WTC11 (cell line): Measurements from ENCODE around the gene RNF224. TPM values are rescaled to one million over a fixed set of nuclear protein-coding genes. Genes with fewer than 3 reads are reported as not detected.

Experiments used
- ATAC-seq: fragments of 200-7000 bp; cut with Tn5 transposase; 2 replicates; pipeline ENCODE4 v1.10.0; 2021; ENCODE audit warnings: mild to moderate bottlenecking, moderate library complexity
- CTCF ChIA-PET: fragments of 300-600 bp; sonication (Branson Sonifier 250); formaldehyde crosslinking; loops from one replicate; lab custom pipeline; 2021; ENCODE audit warnings: antibody characterized with exemption; lab: Charles Lee
- POLR2A ChIA-PET: fragments of 350-600 bp; sonication (Branson Sonifier 250); formaldehyde crosslinking; loops from one replicate; lab custom pipeline; 2021; ENCODE audit warnings: antibody characterized with exemption; lab: Charles Lee
- DNase-seq: peaks from one replicate; pipeline ENCODE4 v3.0.0; 2021; ENCODE audit warnings: low spot score
- H3K27ac Mint-ChIP-seq: 2 replicates; pipeline ENCODE4 v1.8.0; 2021; ENCODE audit warnings: mixed read lengths
- H3K27me3 Mint-ChIP-seq: 2 replicates; pipeline ENCODE4 v1.8.0; 2021; ENCODE audit warnings: low read depth, mild to moderate bottlenecking, moderate library complexity, mixed read lengths
- H3K36me3 Mint-ChIP-seq: 2 replicates; pipeline ENCODE4 v1.8.0; 2021; ENCODE audit warnings: mixed read lengths
- H3K4me1 Mint-ChIP-seq: 2 replicates; pipeline ENCODE4 v1.8.0; 2022; ENCODE audit warnings: mixed read lengths
- H3K4me3 Mint-ChIP-seq: 2 replicates; pipeline ENCODE4 v1.8.0; 2021; ENCODE audit warnings: mild to moderate bottlenecking, moderate library complexity, mixed read lengths
- H3K9me3 Mint-ChIP-seq: 2 replicates; pipeline ENCODE4 v1.8.0; 2021; ENCODE audit warnings: mixed read lengths
- AFF4 ChIP-seq: sonication (generic); formaldehyde crosslinking; IDR thresholded peaks from 2 replicates; pipeline ENCODE4 v1.8.1; 2023; ENCODE audit warnings: mild to moderate bottlenecking, missing genetic modification reagents, borderline replicate concordance
- AR ChIP-seq: fragments of 250-450 bp; sonication (Bioruptor Pico); IDR thresholded peaks from 2 replicates; pipeline ENCODE4 v1.9.0; 2021; ENCODE audit warnings: mild to moderate bottlenecking
- ARID4B ChIP-seq: sonication (generic); formaldehyde crosslinking; IDR thresholded peaks from 2 replicates; pipeline ENCODE4 v1.8.0; 2023; ENCODE audit warnings: missing genetic modification reagents, mild to moderate bottlenecking, borderline replicate concordance
- CREB1 ChIP-seq: sonication (generic); formaldehyde crosslinking; IDR thresholded peaks from 2 replicates; pipeline ENCODE4 v1.8.0; 2023; ENCODE audit warnings: mild to moderate bottlenecking, missing genetic modification reagents
- ELF4 ChIP-seq: sonication (generic); formaldehyde crosslinking; IDR thresholded peaks from 2 replicates; pipeline ENCODE4 v1.8.1; 2022; ENCODE audit warnings: low read depth, mild to moderate bottlenecking, moderate library complexity, missing genetic modification reagents
- ERG ChIP-seq: fragments of 250-450 bp; sonication (Bioruptor Pico); IDR thresholded peaks from 2 replicates; pipeline ENCODE4 v1.8.0; 2021; ENCODE audit warnings: mild to moderate bottlenecking
- HMGA2 ChIP-seq: fragments of 250-450 bp; sonication (Bioruptor Pico); IDR thresholded peaks from 2 replicates; pipeline ENCODE4 v1.4.0; 2021; ENCODE audit warnings: mild to moderate bottlenecking, moderate library complexity
- IRF2 ChIP-seq: sonication (generic); formaldehyde crosslinking; IDR thresholded peaks from 2 replicates; pipeline ENCODE4 v1.8.0; 2022; ENCODE audit warnings: low read depth, missing genetic modification reagents, borderline replicate concordance
- MXD4 ChIP-seq: fragments of 250-450 bp; sonication (Bioruptor Pico); IDR thresholded peaks from 2 replicates; pipeline ENCODE4 v1.8.0; 2021; ENCODE audit warnings: mild to moderate bottlenecking, moderate library complexity, borderline replicate concordance
- MYBL2 ChIP-seq: sonication (generic); formaldehyde crosslinking; IDR thresholded peaks from 2 replicates; pipeline ENCODE4 v1.8.1; 2023; ENCODE audit warnings: mild to moderate bottlenecking, moderate library complexity, missing genetic modification reagents
- NFYB ChIP-seq: sonication (generic); formaldehyde crosslinking; conservative IDR thresholded peaks from 2 replicates; pipeline ENCODE4 v1.8.0; 2022; ENCODE audit warnings: low read depth, missing genetic modification reagents
- PREB ChIP-seq: sonication (generic); formaldehyde crosslinking; IDR thresholded peaks from 2 replicates; pipeline ENCODE4 v1.8.1; 2022; ENCODE audit warnings: mild to moderate bottlenecking, missing genetic modification reagents, moderate library complexity, borderline replicate concordance
- PRRX2 ChIP-seq: fragments of 250-450 bp; sonication (Bioruptor Pico); IDR thresholded peaks from 2 replicates; pipeline ENCODE4 v1.8.0; 2021; ENCODE audit warnings: mild to moderate bottlenecking
- RELA ChIP-seq: sonication (generic); formaldehyde crosslinking; IDR thresholded peaks from 2 replicates; pipeline ENCODE4 v1.8.1; 2022; ENCODE audit warnings: missing genetic modification reagents, mild to moderate bottlenecking, borderline replicate concordance
- ZBTB21 ChIP-seq: sonication (generic); formaldehyde crosslinking; IDR thresholded peaks from 2 replicates; pipeline ENCODE4 v1.8.1; 2023; ENCODE audit warnings: mild to moderate bottlenecking, missing genetic modification reagents, borderline replicate concordance
- ZNF121 ChIP-seq: sonication (generic); formaldehyde crosslinking; IDR thresholded peaks from 2 replicates; pipeline ENCODE4 v1.8.0; 2023; ENCODE audit warnings: missing genetic modification reagents
- ZNF219 ChIP-seq: sonication (generic); formaldehyde crosslinking; IDR thresholded peaks from 2 replicates; pipeline ENCODE4 v1.8.0; 2023; ENCODE audit warnings: missing genetic modification reagents, mild to moderate bottlenecking, borderline replicate concordance
- ZNF263 ChIP-seq: sonication (generic); formaldehyde crosslinking; IDR thresholded peaks from 2 replicates; pipeline ENCODE4 v1.8.1; 2022; ENCODE audit warnings: low read depth, mild to moderate bottlenecking, moderate library complexity, missing genetic modification reagents
- ZNF317 ChIP-seq: sonication (generic); formaldehyde crosslinking; IDR thresholded peaks from 2 replicates; pipeline ENCODE4 v1.8.1; 2023; ENCODE audit warnings: low read depth, mild to moderate bottlenecking, moderate library complexity, missing genetic modification reagents, borderline replicate concordance
- ZNF416 ChIP-seq: fragments of 250-450 bp; sonication (Bioruptor Pico); IDR thresholded peaks from 2 replicates; pipeline ENCODE4 v1.9.0; 2021; ENCODE audit warnings: mild to moderate bottlenecking, inconsistent platforms
- total RNA-seq: library from RNA; stranded (reverse); gene quantifications from 3 replicates; pipeline ENCODE4 v1.2.3, GENCODE V29; 2021

Gene RNF224
- total RNA-seq, 1 experiment from 2014 or later = 0.59 TPM

- TF ChIP-seq ZBTB21 (CRISPR knock-in tag) (no peak), CREB1 (CRISPR knock-in tag) (no peak), ZNF416 (no peak), ZNF121 (CRISPR knock-in tag) (no peak), ARID4B (0 out of 2 replicates have a peak, but pooled peaks have one; percentile 53), PRRX2 (CRISPR knock-in tag) (no peak)
These were observed 26.0 kb upstream of the RNF224 start (continued) for GRCh38 chr9:137201205-137201868.

- Mint-ChIP-seq H3K36me3 (peaks cover 14% of the 10 kb centered on the region), H3K4me3 (peak overlapping the region; percentile 24), H3K9me3 (no peaks in the 10 kb centered on the region), H3K27ac (no peak overlapping the region), H3K27me3 (no peaks in the 10 kb centered on the region), H3K4me1 (peaks cover 40% of the 10 kb centered on the region)
- TF ChIP-seq AFF4 (no peak), IRF2 (no peak), ZNF317 (CRISPR knock-in tag) (no peak), ELF4 (CRISPR knock-in tag) (no peak), ERG (CRISPR knock-in tag) (no peak), ZNF219 (CRISPR knock-in tag) (no peak)
- DNase-seq (no peak), ATAC-seq (no peak)
- POLR2A ChIA-PET = interaction anchor here (0.7 to 1.3 kb wide), 2 partner anchors 8 to 15 kb away, joined by 3 to 6 read pairs; no protein-coding TSS in a partner anchor
- CTCF ChIA-PET = no interaction called here
These were observed 24.3 kb upstream of the RNF224 start for GRCh38 chr9:137202966-137203365.

GRCh38 chr9:137204731-137205125, 22.6 kb upstream of the RNF224 start:
- CTCF ChIA-PET = interaction anchor here (0.9 to 1.8 kb wide), 5 partner anchors 14 to 33 kb away, joined by 3 to 6 read pairs (median 3); partner anchors contain the start of gene SSNA1
- ATAC-seq (no peak), DNase-seq (no peak)
- H3K27ac Mint-ChIP-seq = peak overlapping the region; percentile 82
- peaks cover 31% of the 10 kb centered on the region for H3K4me1 Mint-ChIP-seq
- H3K27me3 Mint-ChIP-seq = no peaks in the 10 kb centered on the region
- peaks cover 24% of the 10 kb centered on the region for H3K36me3 Mint-ChIP-seq
- no peaks in the 10 kb centered on the region for H3K9me3 Mint-ChIP-seq
- POLR2A ChIA-PET = interaction anchor here (1.4 kb wide), 1 partner anchor 16 kb away, joined by 4 read pairs; the partner anchor contains the start of gene SSNA1
- H3K4me3 Mint-ChIP-seq = peak overlapping the region; percentile 97
- TF ChIP-seq ZNF317 (CRISPR knock-in tag) (no peak), ZNF263 (CRISPR knock-in tag) (no peak), PREB (CRISPR knock-in tag) (no peak), HMGA2 (CRISPR knock-in tag) (no peak), NFYB (CRISPR knock-in tag) (no peak), AR (CRISPR knock-in tag) (no peak), MYBL2 (CRISPR knock-in tag) (no peak), MXD4 (CRISPR knock-in tag) (no peak), RELA (CRISPR knock-in tag) (no peak)
